ENCODE data around the gene MICOS13. TPM values are rescaled to one million over a fixed set of nuclear protein-coding genes. Genes with fewer than 3 reads are reported as not detected.

MICOS13 gene
- total RNA-seq, 2 experiments from 2014 or later: 39.2 to 119 TPM

DNA sequence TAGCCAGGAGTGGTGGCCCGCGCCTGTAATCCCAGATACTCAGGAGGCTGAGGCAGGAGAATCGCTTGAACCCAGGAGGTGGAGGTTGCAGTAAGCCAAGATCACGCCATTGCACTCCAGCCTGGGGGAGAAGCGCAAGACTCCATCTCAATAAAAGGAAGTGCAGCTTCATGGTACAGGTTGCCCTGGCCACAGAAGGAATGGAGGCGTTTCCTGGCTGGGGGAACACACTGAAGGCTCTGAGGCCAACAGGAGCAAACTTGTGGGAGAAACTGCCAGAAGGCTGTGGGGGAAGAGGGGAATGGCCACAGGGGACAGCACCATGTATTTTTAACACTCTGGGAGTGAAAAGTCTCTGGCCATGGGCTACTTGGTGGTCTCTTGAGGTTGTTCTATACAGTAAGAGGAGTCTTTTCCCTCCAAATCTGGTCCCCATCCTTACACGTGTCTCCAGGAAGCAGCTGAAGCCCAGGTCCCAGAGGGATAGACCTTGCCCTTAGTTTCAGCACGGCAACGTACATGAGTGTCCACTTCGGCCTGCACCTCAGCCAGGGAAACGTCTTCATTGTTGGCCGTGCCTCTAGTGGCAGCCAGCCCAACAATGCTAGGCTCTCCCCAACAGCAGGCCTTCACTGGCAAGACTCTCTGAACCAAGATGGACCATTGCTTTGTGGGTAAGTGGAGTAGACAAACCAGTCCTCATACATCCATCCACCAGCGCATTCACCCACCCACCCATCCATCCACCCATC lies 7.4 kb downstream of the MICOS13 start:
- Histone ChIP-seq H3K9me2 (ENCODE audit: insufficient read depth, low read length) (no peaks in the 10 kb centered on the region), H3K79me2 (ENCODE audit: insufficient read depth, low read depth, low read length) (no peaks in the 10 kb centered on the region), H2AFZ (ENCODE audit: low read length) (no peak overlapping the region), H3K36me3 (ENCODE audit: insufficient read depth, low read length) (peaks cover 64% of the 10 kb centered on the region), H4K20me1 (ENCODE audit: insufficient read depth, low read length) (no peaks in the 10 kb centered on the region), H3K27ac (ENCODE audit: low read depth, low read length, poor library complexity, severe bottlenecking) (no peak overlapping the region), H3K4me2 (ENCODE audit: low read length) (no peak overlapping the region), H3K4me3 (ENCODE audit: low read depth, low read length, poor library complexity, severe bottlenecking) (no peak overlapping the region), H3K9me3 (ENCODE audit: low read length) (no peaks in the 10 kb centered on the region), H3K4me1 (ENCODE audit: insufficient read depth, low read length, poor library complexity, severe bottlenecking) (no peaks in the 10 kb centered on the region)
- POLR2A ChIA-PET: interaction anchor here (0.7 to 1.1 kb wide), 2 partner anchors 11 to 30 kb away, joined by 3 to 4 read pairs; no protein-coding TSS in a partner anchor
- DNase-seq (ENCODE audit: low spot score): no peak
- CTCF ChIA-PET (ENCODE audit: unreplicated experiment): no interaction called here
- no TSS peak for BruUV-seq (replicated peaks)
- TF ChIP-seq, protein P1, sequence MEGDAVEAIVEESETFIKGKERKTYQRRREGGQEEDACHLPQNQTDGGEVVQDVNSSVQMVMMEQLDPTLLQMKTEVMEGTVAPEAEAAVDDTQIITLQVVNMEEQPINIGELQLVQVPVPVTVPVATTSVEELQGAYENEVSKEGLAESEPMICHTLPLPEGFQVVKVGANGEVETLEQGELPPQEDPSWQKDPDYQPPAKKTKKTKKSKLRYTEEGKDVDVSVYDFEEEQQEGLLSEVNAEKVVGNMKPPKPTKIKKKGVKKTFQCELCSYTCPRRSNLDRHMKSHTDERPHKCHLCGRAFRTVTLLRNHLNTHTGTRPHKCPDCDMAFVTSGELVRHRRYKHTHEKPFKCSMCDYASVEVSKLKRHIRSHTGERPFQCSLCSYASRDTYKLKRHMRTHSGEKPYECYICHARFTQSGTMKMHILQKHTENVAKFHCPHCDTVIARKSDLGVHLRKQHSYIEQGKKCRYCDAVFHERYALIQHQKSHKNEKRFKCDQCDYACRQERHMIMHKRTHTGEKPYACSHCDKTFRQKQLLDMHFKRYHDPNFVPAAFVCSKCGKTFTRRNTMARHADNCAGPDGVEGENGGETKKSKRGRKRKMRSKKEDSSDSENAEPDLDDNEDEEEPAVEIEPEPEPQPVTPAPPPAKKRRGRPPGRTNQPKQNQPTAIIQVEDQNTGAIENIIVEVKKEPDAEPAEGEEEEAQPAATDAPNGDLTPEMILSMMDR (conservative IDR thresholded peaks at IDR 0.05; ENCODE audit: low read length): no peak
- no peak for TF ChIP-seq EZH2phosphoT487 (IDR thresholded peaks at IDR 0.05; ENCODE audit: borderline replicate concordance, low read depth, low read length)
- intact Hi-C loops (cut with micrococcal nuclease; ENCODE audit: unreplicated experiment): no loop called here

GRCh38 chr19:5671600-5671999 lies 8.7 kb downstream of the MICOS13 start:
- H3K4me3 ChIP-seq (ENCODE audit: low read depth, low read length, poor library complexity, severe bottlenecking): no peak overlapping the region
- DNase-seq (ENCODE audit: low spot score): no peak
- intact Hi-C loops (cut with micrococcal nuclease; ENCODE audit: unreplicated experiment): no loop called here
- CTCF ChIA-PET (ENCODE audit: unreplicated experiment): interaction anchor here (0.6 kb wide), 1 partner anchor 77 kb away, joined by 4 read pairs; no protein-coding TSS in a partner anchor
- H3K79me2 ChIP-seq (ENCODE audit: insufficient read depth, low read depth, low read length): no peaks in the 10 kb centered on the region
- H3K27ac ChIP-seq (ENCODE audit: low read depth, low read length, poor library complexity, severe bottlenecking): no peak overlapping the region
- no peaks in the 10 kb centered on the region for H3K9me2 ChIP-seq (ENCODE audit: insufficient read depth, low read length)
- POLR2A ChIA-PET: interaction anchor here (1.1 kb wide), 1 partner anchor 29 kb away, joined by 3 read pairs; no protein-coding TSS in a partner anchor
- peaks cover 77% of the 10 kb centered on the region for H3K36me3 ChIP-seq (ENCODE audit: insufficient read depth, low read length)
- H4K20me1 ChIP-seq (ENCODE audit: insufficient read depth, low read length): no peaks in the 10 kb centered on the region
- H3K4me2 ChIP-seq (ENCODE audit: low read length): no peak overlapping the region
- H2AFZ ChIP-seq (ENCODE audit: low read length): no peak overlapping the region
- TF ChIP-seq, protein P1 (conservative IDR thresholded peaks at IDR 0.05; ENCODE audit: low read length): no peak
- TF ChIP-seq EZH2phosphoT487 (IDR thresholded peaks at IDR 0.05; ENCODE audit: borderline replicate concordance, low read depth, low read length): no peak
- H3K9me3 ChIP-seq (ENCODE audit: low read length): no peaks in the 10 kb centered on the region
- H3K4me1 ChIP-seq (ENCODE audit: insufficient read depth, low read length, poor library complexity, severe bottlenecking): no peaks in the 10 kb centered on the region
- no TSS peak for BruUV-seq (replicated peaks)

DNA sequence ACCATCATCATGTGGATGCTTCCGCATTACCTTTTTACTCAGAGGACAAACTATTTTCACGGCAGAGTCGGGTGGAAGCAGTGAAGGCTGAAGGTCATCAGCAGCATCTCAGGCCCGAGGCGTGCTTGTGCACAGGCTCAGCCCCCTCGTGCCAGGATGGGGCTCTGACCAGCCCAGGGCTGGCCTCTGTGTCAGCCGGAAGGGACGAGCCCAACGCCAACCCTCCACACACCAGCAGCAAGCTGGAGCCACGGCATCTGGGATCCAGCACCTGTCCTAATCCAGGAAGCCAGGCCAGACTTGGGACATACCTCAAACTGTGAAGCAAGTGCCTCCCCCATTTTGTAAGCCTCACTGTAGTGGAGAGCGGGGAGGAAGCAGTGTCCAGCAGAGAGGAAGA lies 11.1 kb downstream of the MICOS13 start:
- Histone ChIP-seq H3K9me3 (ENCODE audit: low read length) (no peaks in the 10 kb centered on the region), H3K9me2 (ENCODE audit: insufficient read depth, low read length) (no peaks in the 10 kb centered on the region), H3K4me3 (ENCODE audit: low read depth, low read length, poor library complexity, severe bottlenecking) (no peak overlapping the region), H4K20me1 (ENCODE audit: insufficient read depth, low read length) (no peaks in the 10 kb centered on the region), H3K4me1 (ENCODE audit: insufficient read depth, low read length, poor library complexity, severe bottlenecking) (no peaks in the 10 kb centered on the region), H3K27ac (ENCODE audit: low read depth, low read length, poor library complexity, severe bottlenecking) (no peak overlapping the region), H3K36me3 (ENCODE audit: insufficient read depth, low read length) (peaks cover 92% of the 10 kb centered on the region), H3K4me2 (ENCODE audit: low read length) (no peak overlapping the region), H2AFZ (ENCODE audit: low read length) (no peak overlapping the region), H3K79me2 (ENCODE audit: insufficient read depth, low read depth, low read length) (no peaks in the 10 kb centered on the region)
- ChIA-PET POLR2A (interaction anchor here (0.5 kb wide), 1 partner anchor 921 kb away, joined by 4 read pairs; no protein-coding TSS in a partner anchor), CTCF (ENCODE audit: unreplicated experiment) (no interaction called here)
- intact Hi-C loops (cut with micrococcal nuclease; ENCODE audit: unreplicated experiment): no loop called here
- BruUV-seq (replicated peaks): no TSS peak
- DNase-seq (ENCODE audit: low spot score): no peak
- no peak for TF ChIP-seq EZH2phosphoT487 (IDR thresholded peaks at IDR 0.05; ENCODE audit: borderline replicate concordance, low read depth, low read length)
- TF ChIP-seq, protein P1 (conservative IDR thresholded peaks at IDR 0.05; ENCODE audit: low read length): no peak
